GM18505 (cell line): ENCODE data around the gene ETFRF1.

Source experiments
- ATAC-seq: cut with Tn5 transposase; IDR thresholded peaks from one replicate; pipeline ENCODE4 v1.9.1; 2021; ENCODE audit not compliant: unreplicated experiment
- POLR2A ChIP-seq: IDR thresholded peaks from 4 replicates; pipeline ENCODE4 v1.6.1; 2011; ENCODE audit warnings: borderline replicate concordance; ENCODE audit not compliant: insufficient read depth, insufficient read length; ENCODE audit errors: extremely low read depth

ETFRF1 gene

GRCh38 chr12:25248137-25248536, 53.1 kb downstream of the ETFRF1 start:
- no peak for TF ChIP-seq POLR2A
- no peak for ATAC-seq

DNA sequence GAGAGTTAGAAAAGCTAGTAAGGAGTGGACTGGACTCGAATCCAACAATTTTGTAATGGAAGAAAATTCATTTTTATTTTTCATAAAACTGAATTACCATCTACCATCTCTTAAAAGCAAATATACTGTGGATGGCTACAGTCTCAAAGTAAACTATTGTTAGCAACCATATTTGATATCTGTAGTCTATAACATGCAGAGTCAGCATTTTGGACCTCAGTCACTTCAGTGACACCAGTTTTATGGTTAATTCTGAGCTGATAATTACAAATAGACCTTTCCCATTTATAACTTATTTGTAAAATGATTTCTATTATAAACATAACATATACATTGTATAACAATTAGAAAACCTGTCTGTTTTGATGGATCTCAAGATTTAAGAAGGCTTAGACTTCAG, 53.7 kb downstream of the ETFRF1 start:
- TF ChIP-seq POLR2A = no peak
- no peak for ATAC-seq

GRCh38 chr12:25249931-25250738, 55.1 kb downstream of the ETFRF1 start:
- no peak for TF ChIP-seq POLR2A
- peak; percentile 34 for ATAC-seq

DNA sequence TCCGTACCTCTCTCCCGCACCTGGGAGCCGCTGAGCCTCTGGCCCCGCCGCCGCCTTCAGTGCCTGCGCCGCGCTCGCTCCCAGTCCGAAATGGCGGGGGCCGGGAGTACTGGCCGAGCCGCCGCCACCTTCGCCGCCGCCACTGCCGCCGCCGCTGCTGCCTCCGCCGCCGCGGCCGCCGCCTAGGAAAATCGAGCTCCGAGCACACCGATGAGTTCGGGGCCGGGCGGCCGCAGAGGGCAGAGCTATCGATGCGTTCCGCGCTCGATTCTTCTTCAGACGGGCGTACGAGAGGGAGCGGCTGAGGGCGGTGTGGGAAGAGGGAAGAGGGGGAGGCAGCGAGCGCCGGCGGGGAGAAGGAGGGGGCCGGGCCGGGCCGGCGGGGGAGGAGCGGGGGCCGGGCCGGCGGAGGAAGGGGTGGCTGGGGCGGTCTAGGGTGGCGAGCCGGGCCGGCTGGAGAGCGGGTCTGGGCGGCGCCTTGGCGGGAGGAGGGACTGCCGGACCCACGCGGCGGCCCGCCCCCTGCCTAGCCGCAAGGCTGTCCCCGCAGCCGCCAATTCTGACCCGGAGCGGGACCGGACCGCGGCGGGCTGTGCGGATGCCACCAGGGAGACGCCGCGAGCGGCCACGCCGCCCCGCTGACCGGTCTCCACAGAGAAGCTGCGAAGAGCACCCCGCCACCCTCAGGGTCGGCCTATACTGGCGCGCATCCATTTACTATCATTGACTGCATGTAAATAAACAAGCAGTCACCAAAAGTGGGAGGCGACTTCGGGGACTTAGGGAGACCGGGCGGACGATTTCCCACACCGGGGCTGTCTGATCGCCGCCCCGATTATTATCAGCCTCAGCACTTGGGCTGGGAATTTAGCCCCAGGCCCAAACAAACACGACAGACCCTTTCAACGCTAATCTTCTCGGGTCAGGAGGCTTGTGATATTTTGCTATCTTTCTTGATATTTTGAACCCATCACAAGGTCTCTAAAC, 56.0 kb downstream of the ETFRF1 start, which contains the start of gene KRAS:
Gene KRAS (minus strand): TSS at position 186 of the 987 bp plus-strand sequence.
- peak; percentile 78 for ATAC-seq

GRCh38 chr12:25251769-25252168, 56.7 kb downstream of the ETFRF1 start:
- no peak for TF ChIP-seq POLR2A
- ATAC-seq = no peak

More for the DNA sequence above, 56.0 kb downstream of the ETFRF1 start, which contains the start of gene KRAS:
- peak; percentile 56 for TF ChIP-seq POLR2A

DNA sequence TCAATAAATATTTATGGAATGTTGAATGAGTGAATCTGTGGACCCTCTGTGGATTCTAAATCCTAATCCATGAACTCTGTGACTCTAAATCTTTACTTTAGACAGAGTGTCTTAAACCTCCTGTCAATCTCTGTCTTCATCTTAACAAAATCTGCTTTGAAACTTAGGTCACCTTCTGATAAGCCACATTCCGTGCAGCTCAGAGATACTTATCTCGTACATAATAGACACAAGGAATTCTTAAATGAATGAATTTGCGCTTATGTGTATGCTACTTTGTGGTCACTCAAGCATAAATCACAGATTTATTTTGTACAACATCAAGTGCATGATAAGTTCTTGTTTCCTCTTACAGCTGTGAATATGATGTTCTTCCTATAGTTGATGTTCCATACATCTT, 57.9 kb downstream of the ETFRF1 start:
- ATAC-seq = no peak
- TF ChIP-seq POLR2A = no peak

DNA sequence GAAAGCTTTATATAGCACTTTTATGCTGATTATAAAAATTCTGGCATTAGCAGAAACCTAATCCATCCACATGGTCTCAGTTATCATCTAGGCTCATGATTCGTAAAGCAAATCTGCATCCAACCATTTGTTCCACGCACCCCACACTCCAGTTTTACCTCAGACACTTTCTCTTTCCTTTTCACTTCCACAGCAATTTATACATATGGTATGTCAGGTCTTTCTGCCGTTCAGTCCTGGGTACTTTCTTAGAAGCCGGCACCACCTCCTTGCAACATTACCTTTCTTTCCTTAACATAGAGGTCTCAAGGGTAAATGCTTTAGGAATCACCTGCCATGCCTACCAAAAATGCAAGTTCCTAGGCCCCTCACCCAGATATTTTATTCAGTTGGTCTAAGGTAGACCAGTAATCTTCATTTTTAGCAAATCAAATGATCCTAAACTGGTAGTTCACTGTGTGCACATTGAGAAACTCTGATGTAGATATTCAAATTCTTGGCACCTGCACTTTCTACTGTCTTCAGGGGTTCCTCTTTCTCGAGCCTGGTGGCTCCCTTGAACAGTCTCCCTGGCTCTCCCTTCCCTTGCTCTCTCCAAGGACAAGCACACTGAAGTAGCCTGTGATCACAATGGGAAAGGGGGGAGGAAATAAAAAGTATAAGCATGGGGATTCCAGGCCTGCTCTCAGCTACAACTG, 58.5 kb downstream of the ETFRF1 start:
- no peak for TF ChIP-seq POLR2A
- no peak for ATAC-seq

- TF ChIP-seq POLR2A = no peak
Measured at GRCh38 chr12:25254271-25254880, 59.3 kb downstream of the ETFRF1 start.

More at GRCh38 chr12:25254271-25254880, 59.3 kb downstream of the ETFRF1 start:
- ATAC-seq = no peak
